Measurements from ENCODE around the gene SLC27A3.

Gene SLC27A3

GRCh38 chr1:153801028-153801625 is 25.9 kb downstream of the SLC27A3 start:
- ATAC-seq = no peak

- no peak for ATAC-seq
Measured at GRCh38 chr1:153801786-153802697, 26.8 kb downstream of the SLC27A3 start.

GRCh38 chr1:153803470-153804056 is 28.4 kb downstream of the SLC27A3 start:
- no peak for ATAC-seq

DNA sequence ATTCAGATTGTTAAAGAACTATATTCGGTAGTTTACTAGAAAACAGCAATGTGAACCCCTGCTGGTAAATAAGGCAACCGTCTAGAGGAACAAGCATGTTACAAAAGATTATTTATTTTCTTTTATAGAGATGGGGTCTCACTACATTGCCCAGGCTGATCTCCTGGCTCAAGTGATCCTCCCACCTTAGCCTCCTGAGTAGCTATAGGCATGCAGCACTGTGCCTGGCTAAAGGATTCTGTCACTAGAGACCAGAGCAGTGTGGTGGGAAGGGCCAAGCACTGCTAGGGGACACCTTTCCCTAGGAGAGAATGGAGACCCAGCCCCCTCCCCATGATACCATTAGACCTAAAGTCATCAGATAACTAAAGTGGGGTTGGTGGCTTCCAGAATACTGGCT is 28.9 kb downstream of the SLC27A3 start:
- ATAC-seq = no peak

GRCh38 chr1:153805042-153805745 is 30.0 kb downstream of the SLC27A3 start:
- peak; percentile 94 to 97 for ATAC-seq

DNA sequence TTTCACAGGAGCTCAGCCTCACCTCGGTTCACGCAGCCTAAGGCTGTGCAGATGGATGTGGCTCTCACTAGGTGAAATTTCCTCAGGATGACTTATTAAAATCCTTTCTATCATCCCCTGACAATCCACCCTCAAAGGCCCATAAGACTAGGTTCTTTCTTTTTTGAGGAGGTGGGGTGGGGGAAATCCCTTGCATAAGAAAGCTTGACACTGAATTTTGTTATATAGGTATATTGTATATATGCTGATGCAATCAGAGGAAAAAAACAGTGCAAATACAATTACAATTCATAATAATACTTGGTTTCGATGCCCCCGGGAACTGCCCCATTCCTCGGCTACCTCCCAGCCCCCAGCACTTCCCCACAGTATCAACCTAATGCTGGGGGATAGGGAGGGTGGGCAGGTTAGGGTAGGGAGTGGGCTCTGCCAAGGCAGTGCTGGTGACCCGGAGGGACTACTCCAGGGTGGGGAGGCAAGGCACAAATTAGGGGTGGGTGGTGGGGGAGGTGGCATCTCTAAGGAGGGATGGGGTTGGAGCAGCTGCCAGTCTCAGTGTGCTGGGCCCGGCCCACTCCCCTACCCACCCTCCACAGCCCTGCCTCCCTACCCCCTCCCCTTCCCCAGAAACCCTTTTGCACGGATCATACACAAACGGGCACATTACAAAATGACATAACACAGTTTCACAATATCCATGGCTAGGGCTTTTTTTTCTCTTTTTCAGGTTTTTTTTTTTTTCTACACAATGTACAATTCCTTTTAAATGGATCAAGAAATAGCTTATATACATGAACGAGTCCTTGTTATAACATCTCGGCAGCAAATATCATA is 30.9 kb downstream of the SLC27A3 start:
- ATAC-seq = peak in 1 of 2 donors; percentile 24

DNA sequence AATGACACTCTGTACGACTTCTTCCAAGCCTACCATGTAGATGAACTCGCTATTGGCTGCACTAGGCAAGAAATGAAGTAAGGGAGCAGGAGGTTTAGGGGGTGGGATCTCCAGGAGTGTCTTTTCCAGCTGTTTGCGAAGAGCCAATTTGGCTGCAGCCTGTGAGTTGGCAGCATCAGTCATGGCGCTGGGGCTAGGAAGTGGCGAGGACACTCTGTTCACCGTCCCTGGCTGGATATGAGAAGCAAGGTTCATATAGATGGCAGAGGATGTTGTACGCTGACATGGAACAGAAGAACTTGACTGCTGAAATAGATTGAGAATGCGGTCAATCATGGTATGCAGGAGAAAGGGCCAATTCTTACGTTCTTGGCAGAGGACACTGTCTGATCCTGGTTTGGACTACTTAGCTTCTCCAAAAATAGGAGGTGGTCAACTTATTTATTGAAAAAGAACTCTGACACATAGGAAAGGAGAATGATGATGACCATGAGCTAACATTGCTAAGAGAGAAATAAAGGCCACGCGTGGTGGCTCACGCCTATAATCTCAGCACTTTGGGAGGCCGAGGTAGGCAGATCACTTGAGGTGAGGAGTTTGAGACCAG is 41.2 kb downstream of the SLC27A3 start:
- ATAC-seq = no peak

- no peak for ATAC-seq
Measured at GRCh38 chr1:153818876-153819275, 43.7 kb downstream of the SLC27A3 start.

DNA sequence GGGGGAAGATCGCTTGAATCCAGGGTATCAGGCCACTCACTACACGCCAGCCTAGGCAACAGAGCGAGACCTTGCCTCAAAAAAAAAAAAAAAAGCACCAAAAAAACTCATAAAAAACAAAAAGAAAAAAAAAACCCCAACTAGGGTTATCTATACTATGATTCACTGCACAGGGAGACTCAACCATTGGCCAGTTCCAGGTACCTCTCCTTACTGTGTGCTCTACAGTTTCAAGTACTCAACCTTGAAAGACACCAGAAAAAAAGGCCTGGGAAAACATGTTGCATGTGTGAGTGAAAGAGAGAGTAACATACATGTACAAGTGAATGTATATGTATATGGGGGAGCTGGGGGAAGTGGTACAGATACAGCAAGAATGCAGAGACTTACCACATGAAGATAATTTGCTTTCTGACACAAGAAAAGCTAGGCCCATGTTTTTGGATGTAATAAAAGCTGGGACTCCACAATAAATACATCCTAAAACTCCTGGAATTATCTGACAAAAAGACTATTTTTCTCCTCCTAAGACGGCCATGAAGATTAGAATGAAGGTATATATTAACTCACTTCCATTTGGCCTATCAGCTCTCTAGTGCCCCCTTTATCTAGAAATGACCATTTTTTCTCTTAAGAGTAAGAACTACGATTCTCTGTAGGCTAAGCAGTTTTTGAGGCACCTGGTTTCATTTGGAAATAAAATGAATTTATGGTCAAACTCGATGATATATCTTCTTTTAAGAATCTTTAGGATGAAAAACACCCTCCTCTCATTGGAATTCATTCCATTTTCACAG is 52.2 kb downstream of the SLC27A3 start:
- ATAC-seq = peak; percentile 38 to 49
